ENCODE results near the gene KRT82. TPM values are rescaled to one million over a fixed set of nuclear protein-coding genes. Genes with fewer than 3 reads are reported as not detected.

Gene KRT82
- not detected for total RNA-seq
- polyA plus RNA-seq (ENCODE audit: insufficient read depth, low read depth, low replicate concordance): not detected
- long read RNA-seq, donor 1: 0 reads
- long read RNA-seq, donor 2: 0 reads

GRCh38 chr12:52405922-52406385 lies at the start of gene KRT82:
KRT82 (minus strand) TSS chr12:52406335; CDS start chr12:52406277, 58 bp downstream.
- no peaks in the 10 kb centered on the region for H3K9me3 ChIP-seq
- 92 to 98% methylated on average over 12 to 14 of the region's 14 CpGs for WGBS, 2 donors
- H3K27me3 ChIP-seq: no peaks in the 10 kb centered on the region
- H3K4me3 ChIP-seq: no peak within 1 kb of the TSS
- H3K4me1 ChIP-seq: peaks cover 2% of the 10 kb centered on the region
- H3K27ac ChIP-seq: no peak within 1 kb of the TSS
- intact Hi-C loops (cut with DNase I; ENCODE audit: low total_unique reads): no loop called here
- no peaks in the 10 kb centered on the region for H3K36me3 ChIP-seq (ENCODE audit: low read depth, missing control alignments)
- no peak for TF ChIP-seq CTCF (IDR thresholded peaks at IDR 0.05)
- TF ChIP-seq POLR2A (IDR thresholded peaks at IDR 0.05): no peak
- no peak for DNase-seq

GRCh38 chr12:52455821-52456220 lies 49.7 kb upstream of the KRT82 start:
- Histone ChIP-seq H3K4me1 (no peaks in the 10 kb centered on the region), H3K36me3 (ENCODE audit: low read depth, missing control alignments) (no peaks in the 10 kb centered on the region), H3K27ac (no peak overlapping the region), H3K9me3 (no peaks in the 10 kb centered on the region), H3K4me3 (no peak overlapping the region), H3K27me3 (no peaks in the 10 kb centered on the region)
- 85 to 92% methylated on average over 1 of the region's 1 CpG for WGBS, 2 donors
- intact Hi-C loops (cut with DNase I; ENCODE audit: low total_unique reads): no loop called here
- DNase-seq: no peak
- TF ChIP-seq CTCF (IDR thresholded peaks at IDR 0.05): no peak
- TF ChIP-seq POLR2A (IDR thresholded peaks at IDR 0.05): no peak

- H3K27ac ChIP-seq: no peak overlapping the region
- no peak for DNase-seq
- no peaks in the 10 kb centered on the region for H3K4me1 ChIP-seq
- 70 to 77% methylated on average over 3 of the region's 3 CpGs for WGBS, 2 donors
- no peaks in the 10 kb centered on the region for H3K9me3 ChIP-seq
- no peaks in the 10 kb centered on the region for H3K36me3 ChIP-seq (ENCODE audit: low read depth, missing control alignments)
- H3K27me3 ChIP-seq: no peaks in the 10 kb centered on the region
- TF ChIP-seq POLR2A (IDR thresholded peaks at IDR 0.05) (no peak), CTCF (IDR thresholded peaks at IDR 0.05) (no peak)
- no peak overlapping the region for H3K4me3 ChIP-seq
- intact Hi-C loops (cut with DNase I; ENCODE audit: low total_unique reads): no loop called here
Observed at GRCh38 chr12:52454411-52455201, 48.5 kb upstream of the KRT82 start.

GRCh38 chr12:52452101-52452500 lies 46.0 kb upstream of the KRT82 start, which contains the start of gene KRT6B:
KRT6B (minus strand) TSS chr12:52452146; CDS start chr12:52452078, 68 bp downstream.
- no peak for DNase-seq
- TF ChIP-seq POLR2A (IDR thresholded peaks at IDR 0.05) (no peak), CTCF (IDR thresholded peaks at IDR 0.05) (no peak)
- intact Hi-C loops (cut with DNase I; ENCODE audit: low total_unique reads): no loop called here

More at GRCh38 chr12:52452101-52452500, 46.0 kb upstream of the KRT82 start, which contains the start of gene KRT6B:
- Histone ChIP-seq H3K4me1 (no peaks in the 10 kb centered on the region), H3K27me3 (no peaks in the 10 kb centered on the region), H3K9me3 (no peaks in the 10 kb centered on the region), H3K4me3 (no peak within 1 kb of the TSS), H3K36me3 (ENCODE audit: low read depth, missing control alignments) (no peaks in the 10 kb centered on the region), H3K27ac (no peak within 1 kb of the TSS)
- 65 to 73% methylated on average over 6 of the region's 6 CpGs for WGBS, 2 donors

All from testis (tissue), 5 donors.